Tongue (tissue), 2 donors: ENCODE data around the gene MYPOP. TPM values are rescaled to one million over a fixed set of nuclear protein-coding genes. Genes with fewer than 3 reads are reported as not detected.
A peak's percentile ranks its signal among the peaks of the same experiment; 100 is the strongest.
"Not testable (repeated sequence)": the region's sequence is repeated elsewhere in the genome, so short reads cannot be mapped to it uniquely, and the experiment has no call there.

Experiments
- DNase-seq: peaks from one replicate; pipeline ENCODE4 v3.0.0-alpha.2; 2015
- total RNA-seq: library from RNA; depleted of rRNA; stranded (reverse); fragments of >200 nt; gene quantifications from one replicate; pipeline ENCODE4 v1.2.3, GENCODE V29; 2014

The MYPOP gene
- total RNA-seq, 1 donor from 2014 or later: 1.6 TPM

DNA sequence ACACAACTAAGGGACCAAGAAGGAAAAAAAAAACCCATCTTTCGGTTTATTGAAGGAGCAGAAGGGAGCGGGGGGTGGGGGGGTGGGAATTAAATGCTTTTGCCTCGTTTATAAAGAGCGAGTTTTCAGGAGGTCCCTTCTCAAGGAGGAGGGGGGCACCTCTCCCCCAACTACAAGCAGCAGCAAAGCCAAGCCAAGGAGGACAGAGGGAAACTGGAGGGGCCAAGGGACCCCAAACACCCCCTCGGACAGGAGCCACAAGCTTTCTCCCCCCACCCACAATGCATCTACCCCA, 18.9 kb downstream of the MYPOP start:
- DNase-seq: no peak

DNA sequence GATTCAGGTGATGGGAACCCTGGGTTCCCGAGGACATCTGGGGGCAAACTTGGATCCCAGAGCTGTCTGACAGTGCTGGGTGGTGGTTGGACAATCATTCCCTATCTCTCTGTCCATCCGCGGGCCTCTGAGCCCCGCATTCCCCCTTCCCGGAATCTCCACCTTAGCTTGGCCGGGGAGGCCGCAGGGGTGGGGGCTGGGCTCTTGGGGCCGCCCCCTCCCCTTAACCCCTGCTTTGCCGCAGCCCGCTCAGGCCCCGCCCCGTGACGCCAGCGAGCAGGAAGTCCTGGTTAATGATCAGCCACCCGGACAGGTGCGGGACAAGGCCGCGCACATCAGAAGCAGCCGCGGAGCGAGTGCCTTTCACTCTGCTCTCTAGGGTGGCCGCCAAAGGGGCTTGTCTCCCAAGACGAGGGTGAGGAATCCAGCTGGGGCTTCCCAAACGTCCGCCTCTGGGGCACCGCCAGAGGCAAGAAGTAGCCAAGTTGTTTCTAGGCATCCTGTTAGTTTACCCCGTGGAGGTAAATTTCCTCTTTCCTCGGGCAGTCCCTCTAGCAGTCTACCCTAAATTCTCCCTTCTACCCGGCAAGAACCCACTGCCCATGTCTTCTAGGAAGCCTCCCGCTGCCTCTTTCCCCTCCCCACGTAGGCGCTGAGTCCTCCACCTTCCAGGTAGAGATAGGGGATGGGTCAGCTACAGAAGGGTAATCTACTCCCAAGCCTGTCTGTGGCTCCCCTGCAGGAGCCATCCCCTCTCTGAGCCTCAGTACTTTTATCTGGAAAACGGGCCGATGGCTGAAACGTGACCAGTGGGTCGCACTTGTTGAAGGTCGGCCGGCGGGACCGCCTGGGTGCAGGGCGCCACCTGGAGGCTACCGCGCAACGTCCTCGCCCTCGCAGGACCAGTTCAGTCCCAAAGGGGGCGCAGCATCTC, 19.5 kb downstream of the MYPOP start:
- peak; percentile 91 for DNase-seq

DNA sequence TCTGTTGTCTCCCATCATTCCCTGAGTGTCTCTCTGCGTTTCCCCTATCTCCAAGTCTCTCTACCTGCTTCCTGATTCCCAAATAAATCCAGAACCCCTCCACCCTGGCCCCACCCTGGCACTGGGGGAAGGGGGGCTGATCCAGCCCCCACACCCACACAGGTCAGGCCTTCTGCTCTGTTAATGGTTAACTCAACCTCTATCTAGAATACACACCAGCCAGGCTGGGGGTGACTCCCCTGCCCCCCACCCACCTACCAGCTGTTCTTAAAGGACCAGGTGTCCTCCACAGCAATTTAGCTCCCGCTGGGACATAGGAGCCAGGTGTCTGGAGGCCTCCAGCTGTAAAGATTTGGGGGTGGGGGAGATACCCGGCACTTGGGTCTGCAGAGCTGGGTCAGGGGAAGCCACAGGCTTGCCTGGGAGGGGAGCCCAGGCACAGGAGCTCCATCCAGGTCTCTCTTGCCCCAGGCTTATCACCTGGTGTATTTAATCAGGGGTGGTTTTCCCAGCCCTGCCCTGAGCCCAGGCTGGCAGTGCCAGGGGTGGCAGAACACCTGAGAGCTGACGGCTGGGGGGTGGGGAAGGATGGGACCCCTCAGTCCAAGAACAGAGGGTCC, 20.4 kb downstream of the MYPOP start:
- DNase-seq: no peak

DNA sequence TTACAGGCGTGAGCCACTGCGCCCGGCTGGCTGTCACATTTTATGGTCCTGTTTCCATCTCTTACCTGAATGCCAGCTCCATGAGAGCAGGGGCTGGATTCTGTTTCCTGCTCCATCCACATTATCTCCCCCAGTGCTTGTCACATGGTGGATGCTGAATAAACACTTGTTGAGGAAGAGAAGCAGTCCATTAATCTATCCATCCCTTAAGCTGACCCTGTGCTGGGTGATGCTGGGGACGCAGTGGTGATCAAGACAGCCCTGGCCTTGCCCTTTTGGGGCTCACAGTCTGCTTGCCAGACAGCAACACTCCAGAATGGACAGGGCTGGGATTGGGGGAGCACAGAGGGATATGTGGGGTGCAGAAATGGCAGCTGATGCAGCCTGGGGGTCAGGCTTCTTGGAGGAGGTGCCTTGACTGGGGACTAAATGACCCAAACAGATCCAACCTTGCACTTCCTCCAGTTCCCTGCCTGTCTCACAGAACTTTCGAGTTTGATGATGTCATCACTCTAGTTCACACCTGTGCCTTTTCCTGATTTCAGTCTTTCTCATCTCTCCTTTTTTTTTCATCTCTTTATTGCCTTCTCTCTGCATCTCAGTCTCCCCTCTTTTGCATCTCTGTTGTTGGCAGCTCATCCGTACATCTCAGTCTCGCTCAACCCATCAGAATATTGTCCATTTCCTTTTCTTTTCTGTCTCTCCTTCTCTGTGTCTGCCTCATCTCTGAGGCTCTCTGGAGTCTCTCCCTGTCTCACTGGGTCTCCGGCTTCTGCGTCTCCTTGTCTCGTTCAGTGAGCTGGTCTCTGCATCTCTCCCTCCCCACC, 21.1 kb downstream of the MYPOP start:
- no peak for DNase-seq

DNA sequence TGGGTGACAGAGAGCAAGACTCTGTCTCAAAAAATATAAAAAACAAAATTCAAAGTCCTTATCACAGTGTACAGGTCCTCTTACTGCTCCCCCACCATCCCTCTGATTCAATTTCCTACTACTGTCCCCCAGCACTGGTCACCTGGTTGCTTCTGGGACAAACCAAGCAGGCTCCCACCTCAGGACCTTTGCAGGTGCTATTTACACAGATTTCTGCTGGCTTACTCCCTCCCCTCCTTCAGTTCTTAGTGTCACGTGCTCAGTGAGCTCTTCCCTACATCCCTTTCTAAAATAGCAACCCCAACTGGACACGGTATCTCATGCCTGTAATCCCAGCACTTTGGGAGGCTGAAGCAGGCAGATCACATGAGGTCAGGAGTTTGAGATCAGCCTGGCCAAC, 22.4 kb downstream of the MYPOP start:
- no peak for DNase-seq

DNA sequence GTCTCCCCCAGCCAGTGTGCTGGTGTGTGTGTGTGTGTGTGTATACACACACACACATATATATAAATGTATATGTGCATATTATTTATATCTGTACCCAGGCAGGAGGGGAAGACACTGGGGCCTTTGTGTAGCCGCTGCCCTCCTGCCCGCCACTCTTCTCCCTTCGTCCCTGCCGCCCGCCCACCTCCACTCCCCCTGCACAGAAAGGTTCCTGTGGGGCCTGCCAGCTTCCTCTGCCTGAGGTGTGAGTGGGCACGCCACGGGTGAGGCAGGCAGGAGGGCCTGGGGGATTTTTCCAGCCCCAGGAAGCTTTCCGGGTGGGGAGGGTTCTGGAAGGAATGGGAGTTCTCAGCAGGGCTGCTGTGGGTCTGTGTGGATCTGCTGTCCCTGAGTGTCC, 23.4 kb downstream of the MYPOP start:
- DNase-seq: no peak

DNA sequence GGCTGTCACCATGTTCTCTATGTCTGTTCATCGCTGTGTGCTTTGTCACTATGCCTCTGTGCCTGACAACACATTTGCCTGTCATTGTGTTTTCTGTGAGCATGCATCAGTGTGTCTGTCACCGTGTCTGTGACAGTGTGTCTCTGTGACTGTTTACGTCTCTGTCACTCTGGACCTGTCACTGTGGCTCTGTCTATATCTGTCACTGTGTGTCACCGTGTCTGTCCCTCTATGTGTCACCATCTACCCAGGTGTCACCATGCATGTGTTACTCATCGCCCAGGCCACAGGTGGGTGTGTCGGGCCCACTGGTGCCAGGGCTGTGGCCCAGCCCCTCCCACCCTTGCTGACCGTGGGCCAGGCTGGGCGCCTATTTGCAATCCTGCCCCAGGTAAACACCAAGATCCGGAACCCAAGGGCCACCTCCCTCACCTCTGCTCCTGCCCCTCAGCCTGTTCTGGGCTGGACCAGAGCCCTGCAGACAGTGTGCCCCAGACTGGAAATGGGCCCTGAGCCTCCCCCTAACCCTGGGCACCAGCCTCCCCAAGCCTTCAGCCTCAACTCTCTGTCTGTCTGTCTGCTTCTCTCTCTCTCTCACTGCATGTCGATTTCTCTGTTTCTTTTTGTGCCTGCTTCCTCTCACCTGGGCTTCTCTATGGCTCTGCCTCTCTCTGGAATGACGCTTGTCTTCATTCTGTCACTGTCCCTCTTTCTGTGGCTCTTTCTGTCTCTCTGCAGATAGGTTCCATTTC, 24.2 kb downstream of the MYPOP start:
- DNase-seq: no peak

DNA sequence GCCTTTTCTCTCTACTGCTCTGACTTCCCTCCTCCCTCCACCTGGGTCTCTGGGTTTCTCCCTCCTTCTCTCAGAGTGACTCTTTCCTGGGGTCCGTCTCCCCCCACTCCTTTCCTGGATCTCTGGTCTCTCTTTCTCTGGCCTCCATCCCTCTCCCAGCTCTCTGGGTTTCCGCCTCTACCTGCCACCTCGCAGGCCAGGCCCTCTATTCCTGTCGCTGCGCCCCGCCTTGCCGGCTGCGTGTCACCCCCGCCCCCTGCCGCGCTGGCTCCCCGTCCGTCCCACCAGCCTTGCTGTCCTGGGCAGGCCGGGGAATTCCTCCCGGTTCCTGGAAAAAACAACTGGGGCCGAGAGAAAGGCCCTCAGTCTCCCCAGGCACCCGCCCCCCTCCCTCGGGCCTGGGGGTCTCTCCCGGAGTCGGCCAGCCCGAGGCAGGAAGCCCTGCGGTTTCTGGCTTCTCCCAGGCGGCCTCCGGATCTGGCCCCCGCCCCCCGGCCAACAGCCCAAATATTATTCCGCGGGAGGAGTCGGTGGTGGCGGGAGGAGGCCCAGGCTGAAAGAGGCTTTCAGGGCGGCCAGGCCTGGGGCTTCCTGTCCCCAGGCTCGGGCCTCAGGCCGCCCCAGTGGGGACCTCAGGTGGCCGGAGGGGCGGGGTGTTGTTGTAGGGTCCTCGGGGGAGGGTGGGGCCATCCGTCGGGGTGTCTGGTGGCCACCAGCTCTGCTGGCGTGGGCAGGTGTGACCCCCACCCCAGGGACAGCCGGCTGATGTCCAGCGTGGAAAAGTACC, 25.8 kb downstream of the MYPOP start:
- DNase-seq: peak; percentile 73

DNA sequence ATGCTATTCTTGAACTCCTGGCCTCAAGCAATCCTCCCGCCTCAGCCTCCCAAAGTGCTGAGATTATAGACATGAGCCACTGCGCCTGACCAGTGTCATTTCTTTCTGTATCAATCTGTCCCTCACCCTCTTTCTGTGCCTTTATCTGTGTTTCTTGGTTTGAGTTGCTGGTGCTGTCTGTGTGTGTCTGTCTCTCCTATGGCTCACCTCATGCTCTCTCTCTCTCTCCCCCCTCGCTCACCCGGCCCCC, 26.3 kb downstream of the MYPOP start:
- DNase-seq: no peak

DNA sequence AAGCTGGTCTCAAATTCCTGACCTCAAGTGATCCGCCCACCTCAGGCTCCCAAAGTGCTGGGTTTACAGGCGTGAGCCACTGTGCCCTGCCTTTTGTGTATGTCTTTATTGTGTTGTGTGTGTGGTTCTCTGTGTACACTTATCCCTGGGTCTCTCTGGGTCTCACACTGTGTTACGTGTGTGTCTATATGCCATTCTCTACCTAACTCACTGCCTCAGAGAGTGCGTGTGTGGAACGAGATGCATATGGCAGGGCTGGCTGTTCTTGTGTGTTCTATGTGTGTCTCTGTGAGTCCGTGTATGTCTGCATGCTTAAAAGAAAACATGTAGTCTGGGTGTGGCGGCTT, 27.8 kb downstream of the MYPOP start:
- DNase-seq: no peak

DNA sequence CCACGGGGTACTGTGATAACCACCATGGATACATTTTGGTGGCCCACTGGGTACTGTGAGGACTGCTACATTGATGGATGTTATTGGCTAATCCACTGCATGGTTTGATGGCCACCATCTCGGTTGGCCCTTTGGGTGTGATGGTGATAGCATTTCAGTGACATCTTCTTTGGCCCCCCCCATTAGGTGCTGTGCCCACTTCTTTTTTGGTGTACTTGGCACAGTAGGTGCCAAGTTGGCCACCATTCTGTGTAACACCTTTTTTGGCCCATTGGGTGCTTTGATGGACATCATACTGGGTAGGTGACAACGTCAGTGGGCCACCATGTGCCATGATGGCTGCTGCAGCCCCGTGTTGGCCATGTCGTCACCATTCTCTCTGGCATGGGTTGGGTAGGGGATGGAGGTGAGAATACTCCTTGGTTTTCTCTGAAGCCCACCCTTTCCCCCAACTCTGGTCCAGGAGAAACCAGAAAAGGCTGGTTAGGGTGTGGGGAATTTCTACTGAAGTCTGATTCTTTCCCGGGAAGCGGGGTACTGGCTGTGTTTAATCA, 29.1 kb downstream of the MYPOP start:
- DNase-seq: no peak

DNA sequence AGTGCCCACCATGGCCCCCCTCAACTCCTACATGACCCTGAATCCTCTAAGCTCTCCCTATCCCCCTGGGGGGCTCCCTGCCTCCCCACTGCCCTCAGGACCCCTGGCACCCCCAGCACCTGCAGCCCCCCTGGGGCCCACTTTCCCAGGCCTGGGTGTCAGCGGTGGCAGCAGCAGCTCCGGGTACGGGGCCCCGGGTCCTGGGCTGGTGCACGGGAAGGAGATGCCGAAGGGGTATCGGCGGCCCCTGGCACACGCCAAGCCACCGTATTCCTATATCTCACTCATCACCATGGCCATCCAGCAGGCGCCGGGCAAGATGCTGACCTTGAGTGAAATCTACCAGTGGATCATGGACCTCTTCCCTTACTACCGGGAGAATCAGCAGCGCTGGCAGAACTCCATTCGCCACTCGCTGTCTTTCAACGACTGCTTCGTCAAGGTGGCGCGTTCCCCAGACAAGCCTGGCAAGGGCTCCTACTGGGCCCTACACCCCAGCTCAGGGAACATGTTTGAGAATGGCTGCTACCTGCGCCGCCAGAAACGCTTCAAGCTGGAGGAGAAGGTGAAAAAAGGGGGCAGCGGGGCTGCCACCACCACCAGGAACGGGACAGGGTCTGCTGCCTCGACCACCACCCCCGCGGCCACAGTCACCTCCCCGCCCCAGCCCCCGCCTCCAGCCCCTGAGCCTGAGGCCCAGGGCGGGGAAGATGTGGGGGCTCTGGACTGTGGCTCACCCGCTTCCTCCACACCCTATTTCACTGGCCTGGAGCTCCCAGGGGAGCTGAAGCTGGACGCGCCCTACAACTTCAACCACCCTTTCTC, 30.1 kb downstream of the MYPOP start:
- no peak for DNase-seq

DNA sequence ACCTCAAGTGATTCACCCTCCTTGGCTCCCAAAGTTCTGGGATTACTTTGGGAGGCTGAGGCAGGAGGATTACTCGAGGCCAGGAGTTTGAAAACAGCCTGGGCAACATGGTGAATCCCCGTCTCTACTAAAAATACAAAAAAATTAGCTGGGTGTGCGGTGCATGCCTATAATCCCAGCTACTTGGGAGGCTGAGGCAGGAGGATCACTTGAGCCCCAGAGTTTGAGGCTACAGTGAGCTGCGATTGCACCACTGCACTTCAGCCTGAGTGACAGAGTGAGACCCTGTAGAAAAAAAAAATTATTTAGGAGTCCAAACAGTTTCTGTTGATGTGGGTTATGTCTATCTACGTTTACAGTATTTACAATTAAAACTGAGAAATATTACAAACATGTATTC, 31.6 kb downstream of the MYPOP start:
- no peak for DNase-seq

DNA sequence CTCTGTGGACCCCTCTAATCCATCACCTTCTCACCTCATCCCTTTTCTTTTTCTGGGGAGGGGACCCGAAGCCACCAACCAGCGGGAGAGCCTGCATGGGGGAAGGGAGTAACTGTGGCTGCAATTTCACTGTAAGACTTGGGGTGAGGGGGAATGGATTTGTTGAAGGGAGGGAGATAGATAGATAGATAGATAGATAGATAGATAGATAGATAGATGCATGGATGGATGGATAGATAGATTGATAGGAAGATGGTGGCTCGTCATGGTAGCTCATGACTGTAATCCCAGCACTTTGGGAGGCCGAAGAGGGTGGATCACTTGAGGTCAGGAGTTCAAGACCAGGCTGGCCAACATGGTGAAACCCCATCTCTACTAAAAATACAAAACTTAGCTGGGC, 35.2 kb downstream of the MYPOP start:
- not testable (repeated sequence) for DNase-seq

DNA sequence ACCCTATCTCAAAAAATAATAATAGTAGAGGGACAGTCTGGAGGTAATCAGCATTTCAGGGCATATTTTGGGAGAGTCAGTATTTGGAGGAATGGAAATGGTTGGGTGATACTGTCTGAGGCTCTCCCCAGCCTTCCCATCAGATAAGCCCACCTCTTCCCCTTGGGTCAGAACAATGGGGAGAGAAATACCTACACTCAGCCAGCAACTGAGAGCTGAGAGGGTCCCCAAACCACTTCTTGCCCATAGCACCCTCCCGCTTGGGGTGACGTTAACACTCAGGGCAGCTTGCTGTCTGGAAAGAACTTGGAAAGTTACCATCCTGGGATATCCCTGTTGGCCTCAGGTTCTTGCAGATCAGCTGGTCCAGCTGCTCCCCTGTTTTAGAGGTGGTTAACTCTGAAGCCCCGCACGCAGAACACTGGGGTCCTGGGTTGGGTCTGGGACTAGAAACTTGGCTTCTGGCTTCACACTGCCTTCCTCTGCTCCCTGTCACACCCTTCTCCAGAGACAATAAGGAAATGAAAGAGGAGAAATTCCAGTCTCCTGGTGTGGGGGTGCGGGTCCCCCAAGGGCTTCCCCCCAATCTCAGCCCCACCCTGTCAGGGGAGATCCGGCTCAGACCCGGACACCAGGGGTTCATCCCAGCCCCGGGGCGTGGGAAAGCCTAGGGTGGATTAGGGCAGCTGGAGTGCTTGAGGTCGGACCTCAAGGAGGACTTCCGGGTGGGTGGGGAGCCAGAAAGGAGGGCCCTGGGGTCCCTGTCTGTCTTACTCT, 35.8 kb downstream of the MYPOP start:
- no peak for DNase-seq

DNA sequence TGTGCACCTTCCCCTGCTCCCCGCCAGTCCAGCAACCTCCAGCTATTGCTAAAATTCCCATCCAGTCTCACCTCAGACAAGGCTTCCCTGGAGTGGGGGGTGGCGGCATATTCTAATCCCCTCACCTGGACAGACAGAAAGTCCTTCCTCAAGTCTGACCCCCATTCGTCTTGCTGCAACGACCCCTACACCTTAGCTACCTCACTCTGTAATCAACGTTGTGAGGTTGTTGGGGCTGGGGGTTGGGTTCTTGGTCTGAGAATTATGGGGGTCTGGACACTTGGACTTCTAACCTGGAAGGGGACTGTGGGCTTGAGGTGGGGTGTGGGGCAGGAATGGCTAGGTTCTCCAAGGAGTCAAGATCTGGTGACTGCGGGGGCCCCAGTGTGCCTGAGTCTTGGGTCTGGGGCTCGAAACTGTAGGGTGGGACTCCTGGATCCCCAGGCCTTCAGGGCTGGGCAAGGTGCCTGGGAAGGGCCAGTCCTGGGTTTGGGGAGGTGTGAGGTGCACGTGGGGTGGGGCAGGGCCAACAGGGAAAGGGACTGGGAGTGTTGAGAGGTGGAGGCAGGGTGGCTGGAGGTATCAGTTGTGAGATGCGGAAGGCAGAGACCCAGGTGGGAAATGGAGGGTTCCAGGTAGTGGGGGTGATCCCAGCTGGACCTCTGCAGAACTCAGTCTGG, 37.0 kb downstream of the MYPOP start:
- no peak for DNase-seq

DNA sequence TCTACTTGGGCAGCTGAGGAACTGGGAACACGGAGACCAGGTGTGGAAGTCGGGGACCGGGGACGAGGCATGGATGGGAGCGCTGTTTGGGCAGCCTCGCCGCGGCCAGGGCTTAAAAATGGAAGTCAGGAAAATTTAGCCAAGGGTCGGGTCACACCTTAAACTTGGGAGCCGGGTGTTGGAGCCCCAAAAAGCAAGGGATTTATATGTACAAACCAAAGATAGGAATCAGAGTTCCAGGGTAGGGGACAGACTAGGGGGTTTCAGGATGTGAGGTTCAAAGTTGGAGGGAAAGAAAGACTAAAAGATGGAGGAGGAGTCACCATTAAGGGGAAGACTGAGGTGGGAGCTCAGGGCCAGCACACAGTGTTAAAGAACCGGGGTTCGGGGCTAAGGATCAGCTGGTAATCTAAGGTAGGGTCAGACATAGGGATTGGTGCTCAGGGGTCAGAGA, 37.8 kb downstream of the MYPOP start:
- DNase-seq: no peak

DNA sequence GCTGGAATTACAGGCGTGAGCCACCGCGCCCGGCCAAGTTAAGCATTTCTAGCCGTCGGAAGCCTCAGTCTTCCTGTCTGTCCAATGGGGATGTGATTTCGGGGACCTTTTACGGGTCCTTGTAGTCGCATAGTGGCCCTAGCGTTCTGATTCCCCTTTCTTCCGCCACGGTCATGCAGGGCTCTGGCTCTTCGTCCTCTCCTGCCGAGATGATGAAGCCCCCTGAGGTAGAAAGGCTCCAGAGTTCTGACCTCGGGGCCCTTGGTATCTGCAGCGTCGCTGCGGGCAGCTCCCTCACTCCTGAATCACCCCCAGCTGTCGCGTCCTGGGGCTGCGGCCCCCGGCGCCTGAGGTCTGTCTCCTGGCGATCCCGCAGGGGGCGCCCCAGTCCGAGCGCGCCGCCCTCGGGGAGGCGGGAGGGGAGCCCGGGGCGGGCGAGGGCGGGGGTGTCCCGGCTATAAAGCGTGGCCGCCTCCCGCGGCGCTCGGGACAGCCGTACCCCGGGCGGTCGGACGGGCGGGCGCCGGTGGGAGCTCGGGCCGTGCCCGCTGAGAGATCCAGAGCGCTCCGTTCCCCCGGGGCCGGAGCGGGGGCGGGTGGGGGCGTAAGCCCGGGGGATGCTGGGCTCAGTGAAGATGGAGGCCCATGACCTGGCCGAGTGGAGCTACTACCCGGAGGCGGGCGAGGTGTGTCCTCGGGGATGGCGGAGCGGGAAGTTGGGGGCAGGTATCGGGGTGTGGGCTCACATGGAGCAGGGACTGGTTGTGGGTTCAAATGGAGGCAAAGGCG, 38.4 kb downstream of the MYPOP start, which contains the start of gene FOXA3:
TSS of gene FOXA3 (plus strand) at position 487 of the 789 bp plus-strand sequence. CDS start at position 618, 131 bp downstream.
- peak; percentile 24 for DNase-seq
